ENCODE measurements around the gene WWOX. TPM values are rescaled to one million over a fixed set of nuclear protein-coding genes. Genes with fewer than 3 reads are reported as not detected.

Gene WWOX
- total RNA-seq, 1 experiment from 2014 or later: 35.6 TPM

DNA sequence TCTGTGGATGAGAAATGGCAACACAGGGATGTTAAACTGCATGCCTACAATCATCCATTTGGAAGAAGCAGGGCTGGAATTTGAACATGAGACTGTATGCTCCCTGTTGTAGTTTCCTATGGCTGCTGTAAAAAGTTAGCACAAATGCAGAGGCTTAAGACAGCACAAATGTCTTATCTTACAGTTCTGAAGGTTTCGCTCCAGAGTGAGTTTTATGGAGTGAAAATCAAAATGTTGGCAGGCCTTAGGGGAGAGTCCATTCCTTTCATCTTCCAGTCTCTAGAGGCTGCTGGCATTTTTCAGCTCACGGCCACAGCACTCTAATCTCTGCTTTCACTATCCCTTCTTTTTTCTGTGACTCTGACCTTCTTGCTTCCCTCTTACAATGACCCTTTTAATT lies 660.1 kb downstream of the WWOX start:
- H3K27me3 ChIP-seq (ENCODE audit: insufficient read depth, low read depth): no peaks in the 10 kb centered on the region
- no peaks in the 10 kb centered on the region for H3K36me3 ChIP-seq (ENCODE audit: low read depth)
- no peak for TF ChIP-seq EZH2 (IDR thresholded peaks at IDR 0.05; ENCODE audit: low read depth)
- TF ChIP-seq, protein P1, sequence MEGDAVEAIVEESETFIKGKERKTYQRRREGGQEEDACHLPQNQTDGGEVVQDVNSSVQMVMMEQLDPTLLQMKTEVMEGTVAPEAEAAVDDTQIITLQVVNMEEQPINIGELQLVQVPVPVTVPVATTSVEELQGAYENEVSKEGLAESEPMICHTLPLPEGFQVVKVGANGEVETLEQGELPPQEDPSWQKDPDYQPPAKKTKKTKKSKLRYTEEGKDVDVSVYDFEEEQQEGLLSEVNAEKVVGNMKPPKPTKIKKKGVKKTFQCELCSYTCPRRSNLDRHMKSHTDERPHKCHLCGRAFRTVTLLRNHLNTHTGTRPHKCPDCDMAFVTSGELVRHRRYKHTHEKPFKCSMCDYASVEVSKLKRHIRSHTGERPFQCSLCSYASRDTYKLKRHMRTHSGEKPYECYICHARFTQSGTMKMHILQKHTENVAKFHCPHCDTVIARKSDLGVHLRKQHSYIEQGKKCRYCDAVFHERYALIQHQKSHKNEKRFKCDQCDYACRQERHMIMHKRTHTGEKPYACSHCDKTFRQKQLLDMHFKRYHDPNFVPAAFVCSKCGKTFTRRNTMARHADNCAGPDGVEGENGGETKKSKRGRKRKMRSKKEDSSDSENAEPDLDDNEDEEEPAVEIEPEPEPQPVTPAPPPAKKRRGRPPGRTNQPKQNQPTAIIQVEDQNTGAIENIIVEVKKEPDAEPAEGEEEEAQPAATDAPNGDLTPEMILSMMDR (conservative IDR thresholded peaks at IDR 0.05): no peak
- no peaks in the 10 kb centered on the region for H3K79me2 ChIP-seq (ENCODE audit: low read depth)
- no peak overlapping the region for H3K4me2 ChIP-seq
- no peak overlapping the region for H2AFZ ChIP-seq
- no TSS peak for BruUV-seq (replicated peaks)
- ChIA-PET POLR2A (ENCODE audit: unreplicated experiment) (no interaction called here), CTCF (no interaction called here)
- intact Hi-C loops (cut with micrococcal nuclease; ENCODE audit: unreplicated experiment): no loop called here
- H3K9me2 ChIP-seq (ENCODE audit: insufficient read depth): no peaks in the 10 kb centered on the region
- no peaks in the 10 kb centered on the region for H3F3A ChIP-seq (ENCODE audit: insufficient read depth, low read depth)
- H3K9me3 ChIP-seq (ENCODE audit: insufficient read depth, low read depth): no peaks in the 10 kb centered on the region
- H3K27ac ChIP-seq: no peak overlapping the region
- H3K4me1 ChIP-seq (replicated peaks; ENCODE audit: insufficient read depth): no peaks in the 10 kb centered on the region
- no peak for DNase-seq
- no peaks in the 10 kb centered on the region for H4K20me1 ChIP-seq (ENCODE audit: insufficient read depth)
- no peak overlapping the region for H3K4me3 ChIP-seq

DNA sequence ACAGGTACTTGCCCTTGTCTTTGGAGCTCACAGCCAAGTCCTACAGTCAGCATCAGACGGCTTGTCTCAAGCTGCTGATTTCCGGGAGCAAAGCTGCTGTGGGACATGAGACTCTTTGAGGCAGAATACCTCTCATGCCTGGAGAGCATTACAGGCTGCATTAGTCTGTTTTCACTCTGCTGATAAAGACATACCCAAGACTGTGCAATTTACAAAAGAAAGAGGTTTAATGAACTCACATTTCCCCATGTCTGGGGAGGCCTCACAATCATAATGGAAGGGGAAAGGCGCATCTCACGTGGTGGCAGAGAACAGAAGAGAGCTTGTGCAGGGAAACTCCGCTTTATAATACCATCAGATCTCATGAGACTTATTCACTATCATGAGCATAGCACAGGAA lies 661.2 kb downstream of the WWOX start:
- intact Hi-C loops (cut with micrococcal nuclease; ENCODE audit: unreplicated experiment): no loop called here
- Histone ChIP-seq H2AFZ (no peak overlapping the region), H3K27ac (no peak overlapping the region), H3K36me3 (ENCODE audit: low read depth) (no peaks in the 10 kb centered on the region), H3K9me2 (ENCODE audit: insufficient read depth) (no peaks in the 10 kb centered on the region), H3K9me3 (ENCODE audit: insufficient read depth, low read depth) (no peaks in the 10 kb centered on the region), H3K4me2 (no peak overlapping the region), H3K4me3 (no peak overlapping the region), H3K79me2 (ENCODE audit: low read depth) (no peaks in the 10 kb centered on the region), H3F3A (ENCODE audit: insufficient read depth, low read depth) (no peaks in the 10 kb centered on the region), H3K4me1 (replicated peaks; ENCODE audit: insufficient read depth) (no peaks in the 10 kb centered on the region), H4K20me1 (ENCODE audit: insufficient read depth) (no peaks in the 10 kb centered on the region), H3K27me3 (ENCODE audit: insufficient read depth, low read depth) (no peaks in the 10 kb centered on the region)
- DNase-seq: no peak
- no TSS peak for BruUV-seq (replicated peaks)
- CTCF ChIA-PET: no interaction called here
- POLR2A ChIA-PET (ENCODE audit: unreplicated experiment): no interaction called here
- TF ChIP-seq EZH2 (IDR thresholded peaks at IDR 0.05; ENCODE audit: low read depth): no peak
- TF ChIP-seq, protein P1 (conservative IDR thresholded peaks at IDR 0.05): no peak

DNA sequence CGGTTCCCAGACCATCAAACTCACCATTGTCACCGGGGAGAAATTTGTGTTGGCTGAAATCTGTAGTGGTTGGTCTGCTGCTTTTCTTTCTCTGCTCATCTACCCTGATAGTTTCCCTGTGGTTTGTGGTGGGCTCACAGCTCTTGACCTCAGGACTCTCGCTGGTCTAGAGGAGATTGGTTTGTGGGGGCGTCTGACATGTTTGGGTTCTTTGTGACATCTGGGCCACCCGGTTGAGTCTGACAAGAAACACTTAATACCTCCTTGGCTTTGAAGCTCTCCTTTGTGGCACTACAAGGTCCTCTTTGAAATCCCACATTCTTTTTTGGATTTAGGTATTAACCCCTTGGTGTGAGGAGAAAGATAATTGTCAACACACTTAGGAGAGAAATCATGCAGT lies 662.0 kb downstream of the WWOX start:
- Histone ChIP-seq H4K20me1 (ENCODE audit: insufficient read depth) (no peaks in the 10 kb centered on the region), H3K4me3 (no peak overlapping the region), H2AFZ (no peak overlapping the region), H3K4me1 (replicated peaks; ENCODE audit: insufficient read depth) (no peaks in the 10 kb centered on the region), H3K79me2 (ENCODE audit: low read depth) (no peaks in the 10 kb centered on the region), H3F3A (ENCODE audit: insufficient read depth, low read depth) (no peaks in the 10 kb centered on the region), H3K9me3 (ENCODE audit: insufficient read depth, low read depth) (no peaks in the 10 kb centered on the region), H3K27me3 (ENCODE audit: insufficient read depth, low read depth) (no peaks in the 10 kb centered on the region), H3K4me2 (no peak overlapping the region), H3K36me3 (ENCODE audit: low read depth) (no peaks in the 10 kb centered on the region), H3K9me2 (ENCODE audit: insufficient read depth) (no peaks in the 10 kb centered on the region), H3K27ac (no peak overlapping the region)
- TF ChIP-seq, protein P1 (conservative IDR thresholded peaks at IDR 0.05): no peak
- TF ChIP-seq EZH2 (IDR thresholded peaks at IDR 0.05; ENCODE audit: low read depth): no peak
- intact Hi-C loops (cut with micrococcal nuclease; ENCODE audit: unreplicated experiment): no loop called here
- no TSS peak for BruUV-seq (replicated peaks)
- CTCF ChIA-PET: no interaction called here
- POLR2A ChIA-PET (ENCODE audit: unreplicated experiment): no interaction called here
- no peak for DNase-seq

All from PC-9 (cell line).